Mammary epithelial cell (primary cell): ENCODE measurements around the gene ARHGAP32.

Experiments used
- EZH2 ChIP-seq: IDR thresholded peaks from 2 replicates; pipeline ENCODE4 v1.6.1; 2012; ENCODE audit warnings: low read length, inconsistent platforms, borderline replicate concordance
- TF ChIP-seq, protein P1 (sequence below), 2 donors: IDR thresholded peaks in 1 of 2; conservative IDR thresholded peaks in 1 of 2; 2 replicates each; pipeline ENCODE4 v1.5.1; 2011 to 2012; ENCODE audit warnings: inconsistent platforms in 2 of 2, low read length in 2 of 2, mild to moderate bottlenecking in 2 of 2, control low read depth in 1 of 2, low read depth in 1 of 2; ENCODE audit not compliant: insufficient read depth in 1 of 2; ENCODE audit errors: extremely low read depth in 1 of 2

- TF ChIP-seq, protein P1, sequence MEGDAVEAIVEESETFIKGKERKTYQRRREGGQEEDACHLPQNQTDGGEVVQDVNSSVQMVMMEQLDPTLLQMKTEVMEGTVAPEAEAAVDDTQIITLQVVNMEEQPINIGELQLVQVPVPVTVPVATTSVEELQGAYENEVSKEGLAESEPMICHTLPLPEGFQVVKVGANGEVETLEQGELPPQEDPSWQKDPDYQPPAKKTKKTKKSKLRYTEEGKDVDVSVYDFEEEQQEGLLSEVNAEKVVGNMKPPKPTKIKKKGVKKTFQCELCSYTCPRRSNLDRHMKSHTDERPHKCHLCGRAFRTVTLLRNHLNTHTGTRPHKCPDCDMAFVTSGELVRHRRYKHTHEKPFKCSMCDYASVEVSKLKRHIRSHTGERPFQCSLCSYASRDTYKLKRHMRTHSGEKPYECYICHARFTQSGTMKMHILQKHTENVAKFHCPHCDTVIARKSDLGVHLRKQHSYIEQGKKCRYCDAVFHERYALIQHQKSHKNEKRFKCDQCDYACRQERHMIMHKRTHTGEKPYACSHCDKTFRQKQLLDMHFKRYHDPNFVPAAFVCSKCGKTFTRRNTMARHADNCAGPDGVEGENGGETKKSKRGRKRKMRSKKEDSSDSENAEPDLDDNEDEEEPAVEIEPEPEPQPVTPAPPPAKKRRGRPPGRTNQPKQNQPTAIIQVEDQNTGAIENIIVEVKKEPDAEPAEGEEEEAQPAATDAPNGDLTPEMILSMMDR (conservative IDR thresholded peaks at IDR 0.05 in 1 of 2, IDR thresholded peaks at IDR 0.05 in 1 of 2; ENCODE audit: extremely low read depth in 1 of 2, insufficient read depth in 1 of 2, low read depth in 1 of 2, low read length in 2 of 2) = no peak
- TF ChIP-seq EZH2 = no peak
Observed at GRCh38 chr11:128927108-128927461, 265.0 kb downstream of the ARHGAP32 start.
